GM12878 (cell line): Measurements from ENCODE around the gene FSTL4. TPM values are rescaled to one million over a fixed set of nuclear protein-coding genes. Genes with fewer than 3 reads are reported as not detected.

Source experiments
- ATAC-seq: fragments of 200-7000 bp; cut with Tn5 transposase; 3 replicates; pipeline ENCODE4 v1.9.1; 2020; ENCODE audit warnings: mild to moderate bottlenecking, moderate library complexity
- BruUV-seq: library from RNA; stranded (reverse); fragments of 400-500 nt; replicated peaks from 2 replicates; lab custom pipeline; 2021; lab: Mats Ljungman, UMichigan
- CTCF ChIA-PET: fragments of 300-600 bp; sonication (Branson Sonifier 250); formaldehyde crosslinking; extraction: SDS; loops from one replicate; lab custom pipeline; 2021; ENCODE audit warnings: inconsistent platforms; lab: Yijun Ruan, JAX
- POLR2A ChIA-PET: fragments of 350-600 bp; formaldehyde crosslinking; extraction: SDS; loops from one replicate; lab custom pipeline; 2021; ENCODE audit warnings: inconsistent platforms; lab: Charles Lee
- RAD21 ChIA-PET: fragments of 300-600 bp; sonication (Branson Sonifier 250); formaldehyde crosslinking; loops from one replicate; lab custom pipeline; 2023; ENCODE audit warnings: antibody characterized with exemption; ENCODE audit not compliant: unreplicated experiment; lab: Charles Lee
- SMC1A ChIA-PET: fragments of 300-600 bp; sonication (Branson Sonifier 250); formaldehyde crosslinking; loops from one replicate; lab custom pipeline; 2023; ENCODE audit not compliant: unreplicated experiment, uncharacterized antibody; lab: Charles Lee
- DNase-seq: peaks from one replicate; pipeline ENCODE4 v3.0.0-alpha.2; 2011; ENCODE audit warnings: low read depth, low spot score
- FAIRE-seq: peaks from 3 replicates; lab custom pipeline; 2011; peaks lifted over from hg19 to GRCh38; lab: Jason Lieb, UNC
- H2AFZ ChIP-seq: 2 replicates; pipeline ENCODE4 v1.6.0; 2011; ENCODE audit warnings: low read depth, low read length, control low read depth; ENCODE audit not compliant: control insufficient read depth
- H3K27ac ChIP-seq: 2 replicates; pipeline ENCODE4 v1.5.1; 2011; ENCODE audit warnings: control low read depth; ENCODE audit not compliant: control insufficient read depth, insufficient read depth
- H3K27me3 ChIP-seq, 2 experiments: replicated peaks in 1 of 2; 2 replicates each; pipeline versions ENCODE4 v1.6.0 to v1.6.1; 2011; ENCODE audit warnings: low read length in 1 of 2; ENCODE audit not compliant: control insufficient read depth in 2 of 2, insufficient read depth in 2 of 2
- H3K36me3 ChIP-seq, 2 experiments: 2 replicates each; pipeline ENCODE4 v1.5.1; 2011; ENCODE audit warnings: low read length in 1 of 2; ENCODE audit not compliant: control insufficient read depth in 2 of 2, insufficient read depth in 2 of 2
- H3K4me1 ChIP-seq: 2 replicates; pipeline ENCODE4 v1.6.1; 2011; ENCODE audit warnings: mild to moderate bottlenecking, low read length, moderate library complexity, mixed read lengths; ENCODE audit not compliant: control insufficient read depth, insufficient read depth
- H3K4me2 ChIP-seq: 2 replicates; pipeline ENCODE4 v1.6.0; 2011; ENCODE audit warnings: control low read depth; ENCODE audit not compliant: control insufficient read depth, insufficient read depth
- H3K4me3 ChIP-seq: fragments of 200-600 bp; sonication (generic); 2 replicates; pipeline ENCODE4 v1.5.1; 2016
- H3K79me2 ChIP-seq: 2 replicates; pipeline ENCODE4 v1.6.0; 2011; ENCODE audit warnings: low read length; ENCODE audit not compliant: control insufficient read depth, insufficient read depth
- H3K9ac ChIP-seq: 2 replicates; pipeline ENCODE4 v1.8.0; 2011; ENCODE audit warnings: low read length, control low read depth, mixed read lengths; ENCODE audit not compliant: control insufficient read depth, insufficient read depth
- H3K9me3 ChIP-seq: replicated peaks from 3 replicates; pipeline ENCODE4 v1.5.1; 2011; ENCODE audit warnings: mild to moderate bottlenecking, low read length; ENCODE audit not compliant: control insufficient read depth, insufficient read depth
- H4K20me1 ChIP-seq: 2 replicates; pipeline ENCODE4 v1.6.0; 2011; ENCODE audit not compliant: control insufficient read depth, insufficient read depth
- ATF3 ChIP-seq: IDR thresholded peaks from 2 replicates; pipeline ENCODE4 v1.6.1; 2011; ENCODE audit warnings: low read depth, mild to moderate bottlenecking, low read length, moderate library complexity, borderline replicate concordance; ENCODE audit errors: extremely low read depth
- BRCA1 ChIP-seq: IDR thresholded peaks from 2 replicates; pipeline ENCODE4 v1.6.1; 2011; ENCODE audit warnings: low read depth, low read length, improper control_type of control experiment
- CTCF ChIP-seq, 3 experiments: IDR thresholded peaks in 2 of 3; conservative IDR thresholded peaks in 1 of 3; 2 replicates each; pipeline ENCODE4 v1.5.1; 2011; ENCODE audit warnings: low read depth in 3 of 3, low read length in 3 of 3, mild to moderate bottlenecking in 3 of 3, control low read depth in 2 of 3, moderate library complexity in 2 of 3, inconsistent platforms in 1 of 3, mixed read lengths in 1 of 3; ENCODE audit not compliant: control insufficient read depth in 2 of 3, insufficient read depth in 1 of 3; ENCODE audit errors: extremely low read depth in 1 of 3
- E2F4 ChIP-seq: IDR thresholded peaks from 2 replicates; pipeline ENCODE4 v1.6.1; 2012; ENCODE audit warnings: low read depth, low read length, improper control_type of control experiment
- IKZF2 ChIP-seq, 2 experiments: fragments of 450-650 bp; IDR thresholded peaks; 2 replicates each; pipeline ENCODE4 v1.6.1; 2017; ENCODE audit warnings: mild to moderate bottlenecking in 2 of 2, moderate library complexity in 2 of 2
- LARP7 ChIP-seq: fragments of 450-650 bp; IDR thresholded peaks from 2 replicates; pipeline ENCODE4 v1.6.1; 2017; ENCODE audit warnings: mild to moderate bottlenecking
- NFIC ChIP-seq: IDR thresholded peaks from 2 replicates; pipeline ENCODE4 v1.6.1; 2012; ENCODE audit warnings: low read depth, mild to moderate bottlenecking, inconsistent platforms, low read length, moderate library complexity
- NFYA ChIP-seq: IDR thresholded peaks from 2 replicates; pipeline ENCODE4 v1.6.1; 2011; ENCODE audit warnings: low read depth, mild to moderate bottlenecking, low read length, improper control_type of control experiment, borderline replicate concordance
- PAX8 ChIP-seq: fragments of 450-650 bp; IDR thresholded peaks from 2 replicates; pipeline ENCODE4 v1.6.1; 2017; ENCODE audit warnings: mild to moderate bottlenecking, moderate library complexity
- RCOR1 ChIP-seq: conservative IDR thresholded peaks from 2 replicates; pipeline ENCODE4 v1.6.1; 2012; ENCODE audit warnings: low read depth, low read length, improper control_type of control experiment
- RELA ChIP-seq: fragments of 450-650 bp; IDR thresholded peaks from 2 replicates; pipeline ENCODE4 v1.8.0; 2014; ENCODE audit warnings: borderline replicate concordance; ENCODE audit not compliant: partially characterized antibody
- SIN3A ChIP-seq: IDR thresholded peaks from 2 replicates; pipeline ENCODE4 v1.6.1; 2012; ENCODE audit warnings: low read depth, low read length, improper control_type of control experiment
- SMAD1 ChIP-seq: fragments of 450-650 bp; IDR thresholded peaks from 2 replicates; pipeline ENCODE4 v1.6.1; 2018; ENCODE audit warnings: mild to moderate bottlenecking, low read depth; ENCODE audit not compliant: partially characterized antibody
- TCF12 ChIP-seq: IDR thresholded peaks from 2 replicates; pipeline ENCODE4 v1.6.1; 2011; ENCODE audit warnings: low read depth, mild to moderate bottlenecking, low read length
- WRNIP1 ChIP-seq: IDR thresholded peaks from 2 replicates; pipeline ENCODE4 v1.6.1; 2011; ENCODE audit warnings: low read depth, low read length, improper control_type of control experiment, borderline replicate concordance
- ZNF24 ChIP-seq: fragments of 450-650 bp; IDR thresholded peaks from 2 replicates; pipeline ENCODE4 v1.6.1; 2017; ENCODE audit warnings: antibody characterized with exemption, mild to moderate bottlenecking
- WGBS: methylation state at CpG from one replicate; pipeline ENCODE4 v1.1.6; 2016; ENCODE audit warnings: low lambda C conversion rate; ENCODE audit not compliant: insufficient replicate concordance, insufficient coverage; ENCODE audit errors: missing lambda C conversion rate; 5-methylcytosine and 5-hydroxymethylcytosine counted together
- in situ Hi-C: fragments of 300-500 bp; cut with MboI; formaldehyde crosslinking; loops from 9 replicates; pipeline ENCODE4 v1.14.3; 2018; ENCODE audit warnings: mixed read lengths
- intact Hi-C: fragments of 100-400 bp; cut with micrococcal nuclease; formaldehyde crosslinking; loops from one replicate; pipeline ENCODE4 v1.14.2; 2022; ENCODE audit not compliant: unreplicated experiment
- polyA plus RNA-seq, 11 experiments: library from polyadenylated mRNA; depleted of rRNA in 4 of 11; unstranded in 6 of 11; stranded (reverse) in 5 of 11; fragments of >200 nt; fragmentation: Nextera tagmentation in 4 of 11; fragmentation: Illumina TruSeq in 1 of 11; extraction: Ambion mirVana in 4 of 11; extraction: Trizol in 1 of 11; gene quantifications; 1 replicate in 1 of 11; 2 replicates in 10 of 11; pipeline versions ENCODE4 v1.2.1 to v1.2.3, GENCODE V29; 2011 to 2016; ENCODE audit warnings: inconsistent platforms in 2 of 11, missing spikeins in 2 of 11, low read depth in 1 of 11
- total RNA-seq, 4 experiments: library from RNA; depleted of rRNA in 3 of 4; stranded (reverse); fragments of >200 nt in 3 of 4; fragmentation: Illumina TruSeq in 1 of 4; extraction: Trizol in 1 of 4; gene quantifications; 2 replicates each; pipeline versions ENCODE4 v1.2.1 to v1.2.3, GENCODE V29; 2013 to 2021

Gene FSTL4
- total and polyA plus RNA-seq, 10 of the 15 experiments (the other 5 are each of a cell fraction or from before 2014, with no cell fraction given): 0.01 to 0.79 (median 0.21) TPM; not detected in 6

DNA sequence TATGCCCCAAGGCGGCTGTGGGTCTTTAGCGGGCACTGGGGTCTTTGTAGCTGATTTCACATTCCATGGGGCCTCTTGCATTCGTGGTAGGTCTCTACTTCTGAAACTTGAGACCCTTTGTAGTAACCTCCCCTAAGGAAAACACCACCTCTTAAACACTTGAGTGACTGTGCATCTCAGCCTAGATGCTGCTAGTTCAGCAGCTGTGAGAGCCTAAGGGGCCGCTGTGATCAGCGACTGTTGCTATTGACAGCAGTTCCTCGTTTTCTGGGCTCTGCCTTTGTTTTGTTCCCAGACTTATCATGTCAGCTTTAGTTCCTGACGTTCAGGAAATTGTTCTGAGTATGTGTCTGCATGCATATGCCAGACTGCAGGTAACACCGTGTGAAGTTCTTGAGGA lies 389.4 kb downstream of the FSTL4 start (continued):
- no peak for TF ChIP-seq E2F4
- no peak for TF ChIP-seq RCOR1

DNA sequence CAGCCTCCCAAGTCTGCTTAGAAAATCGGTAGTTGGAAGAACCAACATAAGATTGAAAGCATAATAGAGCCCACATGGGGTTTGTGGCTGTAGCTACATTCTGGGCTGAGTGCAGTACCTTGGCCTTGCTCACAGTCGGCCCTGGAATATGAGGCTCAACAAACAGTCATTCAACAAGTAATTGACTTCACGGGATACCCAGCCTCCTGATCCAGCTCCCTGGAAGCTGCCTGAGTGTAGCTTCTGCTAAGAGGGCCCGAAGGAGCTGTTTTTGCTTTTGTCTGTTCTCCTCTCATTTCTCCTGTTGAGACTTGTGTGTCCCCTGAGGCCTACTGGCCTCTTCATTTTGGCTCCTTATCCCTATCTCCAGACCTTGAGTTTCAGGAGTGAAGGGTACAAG lies 389.8 kb downstream of the FSTL4 start:
- H3K9me3 ChIP-seq: no peaks in the 10 kb centered on the region
- H3K9ac ChIP-seq: no peak overlapping the region
- RAD21 ChIA-PET: interaction anchor here (0.8 kb wide), 1 partner anchor 36 kb away, joined by 3 read pairs; no protein-coding TSS in a partner anchor
- CTCF ChIA-PET: interaction anchor here (0.6 kb wide), 2 partner anchors 33 to 697 kb away, joined by 3 read pairs; no protein-coding TSS in a partner anchor
- no peaks in the 10 kb centered on the region for H3K36me3 ChIP-seq
- no peaks in the 10 kb centered on the region for H3K4me1 ChIP-seq
- no peak overlapping the region for H3K4me2 ChIP-seq
- no peak overlapping the region for H3K4me3 ChIP-seq
- H4K20me1 ChIP-seq: no peaks in the 10 kb centered on the region
- DNase-seq: no peak
- intact Hi-C loops (no loop called here), in situ Hi-C loops (no loop called here)
- ATAC-seq: no peak
- no peaks in the 10 kb centered on the region for H3K27me3 ChIP-seq
- H2AFZ ChIP-seq: no peak overlapping the region
- WGBS: 17% methylated on average over 4 of the region's 4 CpGs
- no peaks in the 10 kb centered on the region for H3K79me2 ChIP-seq
- FAIRE-seq: no peak
- TF ChIP-seq RCOR1 (no peak), RELA (no peak), LARP7 (no peak), BRCA1 (no peak), SMAD1 (no peak), TCF12 (no peak), PAX8 (no peak), NFYA (no peak), NFIC (no peak), WRNIP1 (no peak), ZNF24 (no peak), IKZF2 (IDR thresholded peaks at IDR 0.05) (no peak), ATF3 (no peak), CTCF (IDR thresholded peaks at IDR 0.05 in 2 of 3, conservative IDR thresholded peaks at IDR 0.05 in 1 of 3; ENCODE audit: control insufficient read depth in 2 of 3, extremely low read depth in 1 of 3, insufficient read depth in 1 of 3, low read depth in 3 of 3, low read length in 3 of 3) (no peak), SIN3A (no peak)
- POLR2A ChIA-PET: interaction anchor here (1.4 kb wide), 1 partner anchor 17 kb away, joined by 3 read pairs; no protein-coding TSS in a partner anchor
- no peak overlapping the region for H3K27ac ChIP-seq
- SMC1A ChIA-PET: interaction anchor here (1.2 kb wide), 1 partner anchor 20 kb away, joined by 3 read pairs; no protein-coding TSS in a partner anchor
- no TSS peak for BruUV-seq
